Measurements from ENCODE around the gene GCH1. TPM values are rescaled to one million over a fixed set of nuclear protein-coding genes. Genes with fewer than 3 reads are reported as not detected.
A peak's percentile ranks its signal among the peaks of the same experiment; 100 is the strongest.

The GCH1 gene
- total RNA-seq, 1 donor from 2014 or later: 3.6 TPM

DNA sequence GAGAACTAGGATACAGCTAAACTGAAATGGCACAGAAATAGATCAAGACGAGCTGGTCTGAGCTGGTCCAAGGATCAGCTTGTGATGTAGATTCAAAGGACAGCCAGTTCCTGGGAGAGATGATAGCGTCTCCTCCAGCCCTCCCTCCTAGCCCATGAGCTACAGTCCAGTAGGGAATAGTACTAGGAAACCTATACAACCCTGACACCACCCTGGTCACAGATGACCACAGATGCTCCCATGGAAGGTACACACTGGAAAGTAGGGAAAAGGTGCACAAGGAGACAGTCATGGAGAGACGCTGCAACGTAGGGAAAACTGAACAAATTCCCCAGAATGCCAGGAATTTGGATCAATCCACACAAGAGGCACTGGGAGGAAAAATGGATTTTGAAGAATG lies 6.9 kb downstream of the GCH1 start:
- no peak for DNase-seq (ENCODE audit: low read depth)
- no peaks in the 10 kb centered on the region for H3K9me3 Mint-ChIP-seq (ENCODE audit: unreplicated experiment)
- Histone ChIP-seq H3K4me3 (ENCODE audit: insufficient read depth, low read depth, low read length) (no peak overlapping the region), H3K4me1 (ENCODE audit: insufficient read depth, low read length) (no peaks in the 10 kb centered on the region), H3K36me3 (ENCODE audit: insufficient read depth, low read length) (no peaks in the 10 kb centered on the region), H2AFZ (ENCODE audit: low read depth, low read length) (no peak overlapping the region), H3K9me3 (ENCODE audit: insufficient read depth, low read depth, low read length) (no peaks in the 10 kb centered on the region), H3K4me2 (ENCODE audit: low read length) (no peak overlapping the region), H4K20me1 (ENCODE audit: insufficient read depth, low read length) (no peaks in the 10 kb centered on the region), H3K9ac (ENCODE audit: low read length) (no peak overlapping the region), H3K27me3 (ENCODE audit: insufficient read depth, low read length) (no peaks in the 10 kb centered on the region), H3K79me2 (ENCODE audit: insufficient read depth, low read length) (no peaks in the 10 kb centered on the region), H3K27ac (ENCODE audit: low read depth, low read length) (no peak overlapping the region)
- H3K36me3 Mint-ChIP-seq (ENCODE audit: low read depth, unreplicated experiment): no peaks in the 10 kb centered on the region
- TF ChIP-seq, protein P1, sequence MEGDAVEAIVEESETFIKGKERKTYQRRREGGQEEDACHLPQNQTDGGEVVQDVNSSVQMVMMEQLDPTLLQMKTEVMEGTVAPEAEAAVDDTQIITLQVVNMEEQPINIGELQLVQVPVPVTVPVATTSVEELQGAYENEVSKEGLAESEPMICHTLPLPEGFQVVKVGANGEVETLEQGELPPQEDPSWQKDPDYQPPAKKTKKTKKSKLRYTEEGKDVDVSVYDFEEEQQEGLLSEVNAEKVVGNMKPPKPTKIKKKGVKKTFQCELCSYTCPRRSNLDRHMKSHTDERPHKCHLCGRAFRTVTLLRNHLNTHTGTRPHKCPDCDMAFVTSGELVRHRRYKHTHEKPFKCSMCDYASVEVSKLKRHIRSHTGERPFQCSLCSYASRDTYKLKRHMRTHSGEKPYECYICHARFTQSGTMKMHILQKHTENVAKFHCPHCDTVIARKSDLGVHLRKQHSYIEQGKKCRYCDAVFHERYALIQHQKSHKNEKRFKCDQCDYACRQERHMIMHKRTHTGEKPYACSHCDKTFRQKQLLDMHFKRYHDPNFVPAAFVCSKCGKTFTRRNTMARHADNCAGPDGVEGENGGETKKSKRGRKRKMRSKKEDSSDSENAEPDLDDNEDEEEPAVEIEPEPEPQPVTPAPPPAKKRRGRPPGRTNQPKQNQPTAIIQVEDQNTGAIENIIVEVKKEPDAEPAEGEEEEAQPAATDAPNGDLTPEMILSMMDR (IDR thresholded peaks at IDR 0.05; ENCODE audit: insufficient read depth, low read depth, low read length): no peak
- TF ChIP-seq EZH2 (IDR thresholded peaks at IDR 0.05; ENCODE audit: insufficient read depth, low read length): no peak
- H3K4me3 Mint-ChIP-seq (ENCODE audit: unreplicated experiment): no peak overlapping the region
- no peak for FAIRE-seq
- H3K27me3 Mint-ChIP-seq (ENCODE audit: low read depth, unreplicated experiment): no peaks in the 10 kb centered on the region
- H3K4me1 Mint-ChIP-seq (ENCODE audit: low read depth, unreplicated experiment): peaks cover 8% of the 10 kb centered on the region
- H3K27ac Mint-ChIP-seq (ENCODE audit: unreplicated experiment): no peak overlapping the region

DNA sequence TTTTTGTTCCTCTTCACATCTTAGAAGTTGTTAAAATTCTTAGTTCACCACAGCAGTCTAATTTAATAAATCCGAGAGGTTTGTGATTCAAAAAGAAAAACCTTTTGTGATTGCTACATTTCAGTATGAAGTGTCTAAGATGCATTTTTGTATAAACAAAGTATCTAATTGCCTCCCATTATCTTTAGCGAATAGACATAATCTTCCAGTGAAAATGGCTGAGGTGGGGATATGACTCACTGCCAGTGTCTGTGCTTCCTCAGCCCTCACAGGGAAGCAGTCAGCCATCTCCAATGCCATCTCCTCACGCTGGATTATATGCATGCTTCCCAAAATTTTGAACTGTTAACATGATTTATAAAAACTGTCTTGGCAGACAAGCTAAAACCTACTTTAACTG lies 7.6 kb downstream of the GCH1 start:
- H2AFZ ChIP-seq (ENCODE audit: low read depth, low read length): no peak overlapping the region
- H3K36me3 ChIP-seq (ENCODE audit: insufficient read depth, low read length): no peaks in the 10 kb centered on the region
- H3K27me3 ChIP-seq (ENCODE audit: insufficient read depth, low read length): no peaks in the 10 kb centered on the region
- Mint-ChIP-seq H3K4me1 (ENCODE audit: low read depth, unreplicated experiment) (peaks cover 5% of the 10 kb centered on the region), H3K27ac (ENCODE audit: unreplicated experiment) (no peak overlapping the region), H3K36me3 (ENCODE audit: low read depth, unreplicated experiment) (no peaks in the 10 kb centered on the region), H3K4me3 (ENCODE audit: unreplicated experiment) (no peak overlapping the region), H3K9me3 (ENCODE audit: unreplicated experiment) (no peaks in the 10 kb centered on the region), H3K27me3 (ENCODE audit: low read depth, unreplicated experiment) (no peaks in the 10 kb centered on the region)
- no peaks in the 10 kb centered on the region for H3K79me2 ChIP-seq (ENCODE audit: insufficient read depth, low read length)
- H3K4me3 ChIP-seq (ENCODE audit: insufficient read depth, low read depth, low read length): no peak overlapping the region
- no peak overlapping the region for H3K4me2 ChIP-seq (ENCODE audit: low read length)
- no peaks in the 10 kb centered on the region for H3K4me1 ChIP-seq (ENCODE audit: insufficient read depth, low read length)
- H3K9me3 ChIP-seq (ENCODE audit: insufficient read depth, low read depth, low read length): no peaks in the 10 kb centered on the region
- peak; percentile 21 for DNase-seq (ENCODE audit: low read depth)
- TF ChIP-seq, protein P1 (IDR thresholded peaks at IDR 0.05; ENCODE audit: insufficient read depth, low read depth, low read length): no peak
- no peak for TF ChIP-seq EZH2 (IDR thresholded peaks at IDR 0.05; ENCODE audit: insufficient read depth, low read length)
- H4K20me1 ChIP-seq (ENCODE audit: insufficient read depth, low read length): no peaks in the 10 kb centered on the region
- no peak overlapping the region for H3K9ac ChIP-seq (ENCODE audit: low read length)
- no peak for FAIRE-seq
- H3K27ac ChIP-seq (ENCODE audit: low read depth, low read length): no peak overlapping the region

DNA sequence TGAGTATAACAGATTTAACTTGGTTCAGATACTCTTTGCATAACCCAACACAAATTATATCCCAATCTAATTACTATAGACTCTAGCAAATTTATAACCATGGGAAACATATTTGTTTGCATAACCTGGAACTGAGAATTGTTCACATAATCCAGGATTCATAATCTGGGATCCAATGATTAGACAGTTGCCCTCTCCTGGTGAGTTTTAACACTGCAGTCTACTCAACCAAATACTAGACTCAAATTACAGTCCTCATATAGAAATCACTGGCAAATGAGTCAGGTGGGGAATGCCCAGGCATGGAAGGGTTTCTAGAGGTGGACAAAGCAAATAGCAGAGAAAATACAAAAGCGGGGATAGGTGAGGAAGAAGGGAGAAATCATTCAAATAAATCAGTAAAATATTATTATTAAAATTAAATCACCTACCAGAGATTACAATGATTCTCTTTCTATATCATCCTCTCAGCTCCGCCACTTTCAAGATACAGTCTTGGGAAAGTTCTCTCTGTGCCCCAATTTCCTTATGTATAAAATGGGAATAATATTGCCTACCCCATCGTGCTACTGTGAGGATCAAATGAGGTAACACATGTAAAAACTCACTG lies 9.4 kb downstream of the GCH1 start:
- Histone ChIP-seq H3K4me3 (ENCODE audit: insufficient read depth, low read depth, low read length) (no peak overlapping the region), H3K4me1 (ENCODE audit: insufficient read depth, low read length) (no peaks in the 10 kb centered on the region), H3K79me2 (ENCODE audit: insufficient read depth, low read length) (no peaks in the 10 kb centered on the region), H2AFZ (ENCODE audit: low read depth, low read length) (no peak overlapping the region), H3K9me3 (ENCODE audit: insufficient read depth, low read depth, low read length) (no peaks in the 10 kb centered on the region), H3K9ac (ENCODE audit: low read length) (no peak overlapping the region), H3K4me2 (ENCODE audit: low read length) (no peak overlapping the region), H3K36me3 (ENCODE audit: insufficient read depth, low read length) (no peaks in the 10 kb centered on the region), H3K27ac (ENCODE audit: low read depth, low read length) (no peak overlapping the region), H4K20me1 (ENCODE audit: insufficient read depth, low read length) (no peaks in the 10 kb centered on the region), H3K27me3 (ENCODE audit: insufficient read depth, low read length) (no peaks in the 10 kb centered on the region)
- TF ChIP-seq, protein P1 (IDR thresholded peaks at IDR 0.05; ENCODE audit: insufficient read depth, low read depth, low read length): peak; percentile 85
- no peak for TF ChIP-seq EZH2 (IDR thresholded peaks at IDR 0.05; ENCODE audit: insufficient read depth, low read length)
- no peaks in the 10 kb centered on the region for H3K9me3 Mint-ChIP-seq (ENCODE audit: unreplicated experiment)
- no peak overlapping the region for H3K4me3 Mint-ChIP-seq (ENCODE audit: unreplicated experiment)
- peak; percentile 52 for DNase-seq (ENCODE audit: low read depth)
- H3K27me3 Mint-ChIP-seq (ENCODE audit: low read depth, unreplicated experiment): no peaks in the 10 kb centered on the region
- FAIRE-seq: peak; percentile 58
- no peak overlapping the region for H3K27ac Mint-ChIP-seq (ENCODE audit: unreplicated experiment)
- peaks cover 6% of the 10 kb centered on the region for H3K4me1 Mint-ChIP-seq (ENCODE audit: low read depth, unreplicated experiment)
- no peaks in the 10 kb centered on the region for H3K36me3 Mint-ChIP-seq (ENCODE audit: low read depth, unreplicated experiment)
